Ramos (cell line): ENCODE data around the gene PDE4C.

Experiments used
- in situ Hi-C: fragments of 300-500 bp; cut with MboI; formaldehyde crosslinking; loops from one replicate; pipeline ENCODE4 v1.14.3; 2022; ENCODE audit warnings: low sequenced_read_pairs; ENCODE audit not compliant: unreplicated experiment

PDE4C gene

DNA sequence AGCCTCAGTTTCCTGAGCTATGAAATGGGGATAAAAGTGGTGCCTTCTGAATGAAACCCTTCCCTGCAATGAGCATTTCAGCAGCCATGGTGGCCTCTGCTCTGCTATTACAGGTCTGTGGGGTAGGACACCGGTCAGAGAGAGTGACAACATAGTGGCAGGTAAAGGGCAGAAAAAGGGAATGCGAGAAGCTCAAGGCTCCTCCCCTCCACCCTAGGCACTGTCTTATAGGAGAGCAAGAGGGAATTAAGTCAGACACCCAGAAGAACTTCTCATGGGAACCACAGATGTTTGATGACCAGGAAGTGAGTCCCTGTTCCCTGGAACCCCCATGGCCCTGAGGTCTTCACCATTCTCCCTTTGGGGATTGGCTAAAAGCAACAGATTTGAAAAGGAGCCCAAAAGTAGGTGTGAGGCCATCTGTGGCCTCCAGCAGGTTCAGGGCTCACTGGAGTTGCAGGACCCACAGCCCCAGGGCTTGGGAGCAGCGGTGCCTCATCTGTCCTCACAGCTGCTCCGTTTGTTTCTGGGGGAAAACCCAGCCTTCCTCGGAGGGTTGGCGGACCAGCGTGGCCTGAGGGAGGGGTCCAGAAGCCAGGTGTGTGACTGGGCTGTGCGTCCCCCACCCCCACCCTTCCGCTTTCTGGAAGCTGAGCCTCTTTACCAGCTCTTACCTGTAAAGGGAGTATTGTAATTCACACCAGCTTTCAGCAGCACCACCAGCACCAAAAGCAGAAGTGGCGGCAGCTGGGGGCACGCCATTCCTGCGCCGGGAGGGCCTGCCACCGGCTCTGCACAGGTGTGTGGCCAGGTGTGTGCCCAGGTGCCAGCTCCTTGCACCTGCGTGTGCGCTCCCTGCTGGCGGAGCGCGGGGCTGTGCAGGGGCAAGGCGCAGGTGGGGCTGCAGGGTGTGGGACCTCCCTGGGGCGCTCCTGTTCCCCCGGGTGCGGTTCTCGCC lies 28.6 kb upstream of the PDE4C start:
- in situ Hi-C loops = no loop called here

DNA sequence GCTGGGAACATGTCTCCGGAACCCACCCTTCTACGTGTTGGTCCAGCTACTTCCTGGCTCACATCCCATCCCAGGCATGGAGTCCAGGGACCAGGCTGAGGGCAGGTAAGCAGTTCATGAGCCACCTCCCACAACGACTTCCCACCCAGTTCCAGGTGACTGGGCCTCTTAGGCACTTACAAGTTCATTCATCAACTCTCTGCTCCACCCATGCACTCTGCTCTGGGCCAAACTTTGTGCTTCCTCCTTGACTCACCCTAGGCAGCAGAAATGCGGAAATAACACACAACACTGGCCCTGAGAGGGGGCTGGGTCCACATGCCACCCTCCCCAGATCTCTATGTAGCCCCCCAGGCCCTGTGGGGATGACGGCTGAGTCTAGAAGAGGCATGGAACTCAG lies 27.5 kb upstream of the PDE4C start:
- in situ Hi-C loops = no loop called here

DNA sequence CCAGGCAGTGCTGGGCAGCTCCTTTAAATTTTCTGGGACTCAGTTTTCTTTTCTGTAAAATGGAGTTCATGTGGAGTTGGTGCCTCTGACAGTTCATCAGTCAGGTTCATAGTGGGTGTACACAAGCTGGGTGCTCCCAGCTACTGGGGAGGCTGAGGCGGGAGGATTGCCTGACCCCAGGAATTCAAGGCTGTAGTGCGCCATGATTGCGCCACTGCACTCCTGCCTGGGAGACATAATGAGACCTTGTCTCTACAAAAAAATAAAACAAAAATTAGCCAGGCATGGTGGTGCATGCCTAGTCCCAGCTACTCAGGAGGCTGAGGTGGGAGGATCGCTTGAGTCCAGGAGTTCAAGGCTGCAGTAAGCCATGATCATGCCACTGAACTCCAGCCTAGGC lies 26.9 kb upstream of the PDE4C start:
- in situ Hi-C loops = no loop called here

DNA sequence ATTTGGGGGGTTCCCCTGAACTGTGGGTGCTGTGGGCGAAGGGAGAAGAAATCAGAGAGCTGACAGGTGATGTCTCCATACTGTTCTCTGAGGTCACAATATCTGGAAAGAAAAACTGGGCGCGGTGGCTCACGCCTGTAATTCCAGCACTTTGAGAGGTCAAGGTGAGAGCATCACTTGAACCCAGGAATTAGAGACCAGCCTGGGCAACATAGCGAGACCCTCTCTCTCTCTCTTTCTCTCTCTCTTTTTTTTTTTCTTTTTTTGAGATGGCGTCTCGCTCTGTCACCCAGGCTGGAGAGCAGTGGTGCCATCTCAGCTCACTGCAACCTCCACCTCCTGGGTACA lies 26.1 kb upstream of the PDE4C start:
- in situ Hi-C loops = no loop called here

DNA sequence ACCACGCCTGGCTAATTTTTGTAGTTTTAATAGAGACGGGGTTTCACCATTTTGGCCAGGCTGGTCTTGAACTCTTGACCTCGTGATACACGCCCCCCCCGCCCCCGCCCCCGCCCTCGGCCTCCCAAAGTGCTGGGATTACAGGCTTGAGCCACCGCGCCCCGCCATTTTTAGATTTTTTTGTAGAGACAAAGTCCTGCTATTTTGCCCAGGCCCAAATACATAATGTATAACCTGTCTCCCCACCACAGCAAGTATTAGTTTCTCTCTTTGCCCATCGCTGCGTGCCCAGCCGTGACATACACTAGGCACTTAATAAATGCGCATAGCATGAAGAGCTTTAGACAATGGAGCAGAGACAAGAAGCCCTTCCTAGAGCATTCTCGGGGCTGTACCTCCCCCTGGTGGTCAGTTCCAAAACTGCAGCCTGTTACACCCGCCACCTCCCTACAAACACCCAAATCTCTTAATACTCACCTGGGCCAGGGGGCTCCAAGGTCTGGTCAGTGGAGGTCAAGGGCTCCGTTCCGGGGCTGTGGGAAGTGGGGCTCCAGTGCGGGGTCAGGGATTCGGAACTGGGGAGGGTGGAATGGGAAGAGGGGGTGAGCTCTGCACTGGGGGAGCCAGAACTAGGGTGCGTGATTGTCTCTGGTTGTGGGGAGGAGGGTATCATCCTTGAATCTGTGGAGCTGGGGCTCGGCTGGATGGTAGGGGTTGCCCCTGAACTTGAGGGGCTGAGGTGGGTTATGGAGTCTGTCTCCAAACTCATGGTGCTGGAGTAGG lies 25.5 kb upstream of the PDE4C start:
- in situ Hi-C loops = no loop called here

DNA sequence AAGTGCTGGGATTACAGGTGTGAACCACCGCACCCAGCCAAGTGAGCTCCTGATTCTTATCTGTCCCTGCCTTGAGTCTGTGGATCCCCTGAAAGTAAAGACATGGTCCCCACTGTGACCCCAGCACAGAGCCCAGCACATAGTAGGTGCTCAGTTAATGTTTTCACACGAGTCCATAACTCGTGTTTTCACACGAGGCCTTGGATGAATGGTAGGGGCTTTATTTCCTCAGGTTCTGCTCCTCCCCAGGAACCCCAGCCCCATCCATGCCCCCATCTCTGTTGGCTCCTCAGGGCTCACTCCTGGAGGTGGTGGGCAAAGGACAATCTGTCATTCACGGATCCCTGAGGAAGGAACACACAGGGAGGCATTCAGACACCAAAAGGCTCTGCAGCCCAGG lies 23.6 kb upstream of the PDE4C start:
- in situ Hi-C loops = no loop called here

DNA sequence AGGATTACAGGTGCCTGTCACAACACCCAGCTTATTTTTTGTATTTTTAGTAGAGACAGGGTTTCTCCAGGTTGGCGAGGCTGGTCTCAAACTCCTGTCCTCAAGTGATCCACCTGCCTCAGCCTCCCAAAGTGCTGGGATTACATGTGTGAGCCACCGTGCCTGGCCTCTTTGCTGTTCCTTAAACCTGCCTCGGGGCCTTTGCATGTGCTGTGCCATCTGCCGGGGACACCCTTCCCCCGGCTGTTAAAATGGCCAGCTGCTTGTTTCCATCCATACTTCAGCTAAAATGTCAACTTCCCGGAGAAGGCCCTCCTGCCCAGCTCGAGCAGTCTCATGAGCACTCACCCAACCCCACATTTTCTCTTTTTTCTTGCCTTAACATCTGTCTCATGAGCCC lies 19.1 kb upstream of the PDE4C start:
- in situ Hi-C loops = no loop called here

DNA sequence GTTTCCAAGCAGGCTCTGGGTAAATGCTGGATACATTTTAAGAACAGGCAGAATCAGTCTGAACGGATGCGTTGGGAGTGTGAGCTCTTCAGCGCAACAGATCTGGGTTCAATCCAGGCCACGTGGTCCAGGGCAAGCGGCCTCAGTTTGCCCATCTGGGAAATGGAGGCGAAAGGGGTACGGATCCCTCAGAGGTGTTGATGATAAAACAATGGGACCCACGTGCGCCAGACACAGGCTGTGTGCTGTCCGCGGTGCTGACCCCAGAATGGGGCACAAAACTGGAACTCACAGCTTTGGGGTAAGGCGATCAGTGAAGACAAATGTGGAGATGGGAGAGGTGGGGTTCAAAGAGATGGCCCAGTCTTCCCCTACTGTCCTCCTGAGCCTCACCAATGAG lies 13.1 kb upstream of the PDE4C start:
- in situ Hi-C loops = no loop called here

DNA sequence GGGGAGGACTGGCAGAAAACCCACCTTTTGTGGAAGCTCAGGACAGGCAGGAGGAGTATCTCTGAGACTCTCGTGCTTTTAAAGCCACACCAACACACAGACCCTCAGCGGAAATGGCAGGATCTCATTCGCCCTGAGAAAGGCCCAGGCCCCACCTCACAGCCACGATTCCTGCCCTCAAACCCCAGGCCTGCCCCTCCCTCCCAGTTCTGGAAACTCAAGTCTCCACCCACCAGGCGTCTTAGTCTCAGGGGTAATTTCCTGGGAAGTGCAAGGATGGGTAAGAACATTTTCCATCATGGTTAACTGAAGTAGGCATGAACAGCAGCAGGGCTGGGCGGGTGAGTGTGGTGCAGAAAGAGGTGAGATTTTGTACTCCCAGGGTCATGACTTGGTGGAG lies 8.0 kb upstream of the PDE4C start:
- in situ Hi-C loops = no loop called here

DNA sequence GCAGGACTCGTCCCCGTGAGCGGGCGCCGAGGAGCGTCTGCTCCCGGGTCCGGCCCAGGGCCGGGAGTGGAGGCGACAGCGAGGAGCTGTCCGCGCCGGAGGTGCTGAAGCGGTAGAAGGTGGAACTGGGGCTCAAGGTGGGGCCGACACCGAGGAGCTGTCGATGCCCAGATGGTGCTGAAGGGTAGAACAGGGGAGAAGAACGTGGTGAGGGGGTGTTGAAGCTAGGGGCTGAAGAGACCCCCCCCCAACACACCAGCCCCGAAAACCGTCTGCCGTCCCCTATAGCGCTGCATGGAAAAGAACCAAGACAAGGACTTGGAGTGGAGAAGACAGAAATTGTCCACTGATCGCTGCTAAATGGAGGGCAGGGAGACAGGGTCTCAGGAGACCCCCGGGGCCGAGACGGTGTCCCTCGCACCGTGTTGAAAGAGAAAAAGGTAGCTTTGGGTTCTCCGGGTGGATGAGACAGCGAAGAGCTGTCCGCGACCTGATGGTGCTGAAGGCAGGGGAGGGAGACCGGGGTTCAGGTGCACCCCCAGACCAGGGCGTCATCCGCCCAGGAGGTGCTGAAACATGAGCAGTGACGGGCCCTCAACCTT lies 7.1 kb upstream of the PDE4C start:
- in situ Hi-C loops = no loop called here

DNA sequence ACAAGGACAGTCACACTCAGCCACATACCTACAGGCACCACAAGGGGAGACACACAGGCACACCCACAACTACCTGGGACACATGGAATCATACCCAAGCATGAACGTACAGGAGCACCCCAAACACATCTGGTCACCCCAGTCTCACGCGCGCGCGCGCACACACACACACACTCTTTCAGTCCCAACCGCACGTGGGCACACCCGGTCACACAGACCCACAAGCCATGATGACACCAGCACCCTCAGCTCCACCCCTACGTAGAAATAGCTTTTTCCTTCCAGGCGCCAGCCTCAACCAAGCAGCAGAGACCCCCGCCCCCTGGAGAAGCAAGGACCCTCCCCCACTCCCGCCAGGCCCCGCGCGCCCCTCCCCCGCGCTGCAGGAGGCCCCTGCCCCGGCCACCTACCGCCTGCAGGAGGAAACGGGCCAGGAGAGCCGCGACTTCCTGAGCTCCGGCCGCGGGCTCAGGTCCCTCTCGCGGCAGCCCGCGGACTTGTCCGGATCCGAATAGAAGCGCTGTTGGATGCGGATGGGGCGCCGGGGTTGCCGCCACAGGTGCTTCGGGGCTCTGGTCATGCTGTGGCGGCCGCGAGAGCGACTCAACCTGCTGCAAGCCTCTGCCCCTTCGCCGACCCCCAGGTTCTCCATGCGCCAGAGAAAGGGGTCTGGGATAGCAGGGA lies 6.4 kb upstream of the PDE4C start:
- in situ Hi-C loops = no loop called here

DNA sequence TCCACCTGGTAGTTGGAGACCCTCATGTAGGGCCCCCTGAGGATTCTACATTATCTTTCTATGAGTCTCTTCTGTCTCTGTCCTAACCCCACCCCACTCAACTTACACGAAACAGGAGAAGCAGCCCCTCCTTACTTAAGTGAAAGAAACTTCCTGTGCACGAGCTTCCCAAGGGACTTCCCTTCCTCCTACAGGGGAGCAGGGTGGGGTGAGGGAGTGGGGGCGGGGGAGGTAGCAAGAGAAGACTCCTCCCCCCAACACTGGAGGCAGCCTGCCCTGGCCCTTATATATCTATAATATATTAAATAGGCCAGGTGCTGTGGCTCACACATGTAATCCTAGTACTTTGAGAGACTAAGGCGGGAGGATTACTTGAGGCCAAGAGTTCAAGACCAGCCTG lies 5.5 kb upstream of the PDE4C start:
- in situ Hi-C loops = no loop called here

DNA sequence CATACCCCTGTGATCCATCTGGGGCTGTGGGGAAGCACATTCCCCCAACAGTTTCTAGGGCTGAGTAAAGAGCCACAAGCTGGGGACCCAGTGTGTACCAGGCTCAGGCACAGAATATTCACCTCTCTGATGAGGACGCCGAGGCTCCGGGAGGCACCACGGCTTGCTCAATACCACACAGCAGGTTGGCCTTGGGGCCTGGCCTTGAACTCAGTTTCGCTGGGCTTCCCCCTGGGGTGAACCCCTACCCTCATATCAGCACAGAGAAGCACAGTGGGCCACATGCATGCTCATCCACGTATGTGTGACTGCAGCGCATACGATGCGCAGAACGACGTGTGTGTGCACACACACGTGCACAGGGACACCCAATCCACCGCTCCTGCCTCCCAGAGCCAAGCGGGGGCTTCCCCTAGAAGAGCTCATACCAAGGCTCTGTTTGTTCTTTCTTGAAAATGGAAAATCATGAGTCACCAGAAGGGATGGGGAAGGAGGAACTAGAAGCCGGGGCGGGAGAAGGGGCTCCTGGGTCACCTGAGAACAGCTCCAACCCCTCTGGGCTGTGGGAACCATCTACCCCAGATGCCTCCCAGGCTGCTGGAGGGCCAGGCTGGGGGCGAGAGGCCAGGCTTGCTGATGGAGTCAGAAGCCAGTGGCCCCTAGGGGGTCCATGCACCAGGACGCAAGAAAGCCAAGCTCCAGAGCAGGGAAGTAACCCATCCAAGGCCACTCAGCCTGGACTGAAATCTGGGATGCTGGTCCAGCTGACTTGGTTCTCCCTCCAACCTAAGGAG lies 4.9 kb upstream of the PDE4C start:
- in situ Hi-C loops = no loop called here

DNA sequence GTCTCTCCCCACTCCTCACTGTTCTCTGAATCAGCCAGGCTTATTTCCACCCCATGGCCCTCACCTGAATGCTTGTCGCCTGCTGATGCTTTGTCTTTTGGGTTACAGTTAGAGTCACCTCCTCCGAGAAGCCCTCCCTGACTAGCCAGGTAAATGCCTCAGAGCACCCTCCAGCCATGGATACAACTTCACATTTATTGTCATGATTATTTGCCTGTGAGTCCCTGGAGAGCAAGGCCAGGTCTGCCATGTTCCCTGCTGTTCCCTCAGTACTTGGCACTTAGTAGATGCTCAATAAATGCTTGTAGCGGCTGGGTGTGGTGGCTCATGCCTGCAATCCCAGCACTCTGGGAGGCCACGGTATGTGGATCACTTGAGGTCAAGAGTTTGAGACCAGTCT lies 3.7 kb upstream of the PDE4C start:
- in situ Hi-C loops = no loop called here

DNA sequence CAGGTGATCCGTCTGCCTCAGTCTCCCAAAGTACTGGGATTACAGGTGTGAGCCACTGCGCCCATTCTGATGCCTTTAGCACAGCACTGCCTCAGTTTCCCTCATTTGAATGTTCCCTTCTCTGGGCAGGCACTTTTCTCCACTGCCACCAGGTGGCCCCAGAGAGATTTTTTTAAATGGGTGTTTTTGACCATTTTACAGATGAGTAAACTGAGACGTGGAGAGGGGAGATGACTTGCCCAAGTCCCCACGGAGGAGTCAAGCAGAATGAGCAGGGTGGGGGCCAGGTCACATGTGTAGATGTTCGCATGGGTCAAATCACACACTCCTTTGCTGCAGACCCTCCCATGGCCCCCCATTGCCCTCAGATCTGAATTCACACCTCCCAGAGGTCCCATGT lies 3.2 kb upstream of the PDE4C start:
- in situ Hi-C loops = no loop called here

DNA sequence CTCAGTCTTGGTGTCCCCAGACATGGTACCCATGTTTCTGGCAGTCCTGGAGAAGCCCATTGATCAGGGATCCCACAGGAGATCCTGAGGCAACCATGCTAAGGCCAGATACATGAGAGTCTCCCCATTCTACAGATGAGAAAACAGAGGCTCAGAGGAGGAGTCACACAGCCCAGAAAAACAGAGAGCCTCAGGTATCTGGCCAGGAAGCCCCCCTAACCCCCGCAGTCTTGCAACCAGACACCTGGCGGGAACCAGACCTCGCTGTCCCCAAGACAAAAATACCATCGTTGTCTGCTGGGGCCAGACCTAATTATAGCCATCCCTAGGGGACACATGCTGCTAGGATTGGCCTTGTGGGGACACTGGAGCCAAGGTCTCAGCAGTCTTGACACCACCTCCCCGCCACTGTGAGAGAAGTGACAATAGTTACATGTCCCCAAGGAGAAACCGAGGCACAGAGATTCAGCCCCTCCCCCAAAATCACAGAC lies 1.6 kb upstream of the PDE4C start:
- in situ Hi-C loops = no loop called here

DNA sequence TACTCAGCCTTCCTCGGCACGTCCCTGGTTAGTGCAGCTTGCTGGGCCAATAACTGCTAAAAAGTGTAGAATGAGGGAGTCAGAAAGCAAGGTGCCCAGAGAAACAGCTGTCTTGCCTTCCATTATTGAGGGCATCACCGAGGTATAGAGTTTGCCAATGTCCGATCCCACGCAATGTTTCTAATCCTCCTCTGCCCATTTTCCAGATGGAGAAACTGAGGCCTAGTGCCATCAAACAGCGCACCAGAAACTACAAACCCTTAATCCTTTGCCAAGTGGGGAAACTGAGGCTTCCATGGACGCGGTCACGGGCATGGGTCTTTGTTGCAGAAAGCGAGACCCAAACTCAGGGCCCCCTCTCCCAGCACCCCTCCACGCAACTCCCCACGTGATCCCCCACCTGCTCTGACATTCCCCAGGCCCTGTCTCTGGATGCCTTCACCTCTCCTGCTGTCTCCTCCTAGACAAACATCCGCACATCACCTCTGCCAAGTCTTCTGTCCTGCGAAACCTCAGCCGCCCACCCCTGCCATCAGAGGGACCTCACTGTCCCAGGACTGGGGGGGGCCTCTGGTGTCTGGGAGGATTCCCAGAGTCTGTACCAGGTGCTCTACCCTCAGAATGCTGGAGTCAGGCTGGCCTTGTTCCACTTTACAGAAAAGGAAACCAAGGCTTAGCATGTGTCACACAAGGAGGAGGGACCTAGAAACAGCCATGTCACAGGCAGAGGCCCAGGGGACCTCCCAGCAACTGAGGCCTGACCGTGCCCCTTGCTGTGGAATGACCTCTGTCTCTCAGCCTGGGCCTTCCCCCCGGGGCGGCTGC lies 930 bp upstream of the PDE4C start:
- in situ Hi-C loops = no loop called here

DNA sequence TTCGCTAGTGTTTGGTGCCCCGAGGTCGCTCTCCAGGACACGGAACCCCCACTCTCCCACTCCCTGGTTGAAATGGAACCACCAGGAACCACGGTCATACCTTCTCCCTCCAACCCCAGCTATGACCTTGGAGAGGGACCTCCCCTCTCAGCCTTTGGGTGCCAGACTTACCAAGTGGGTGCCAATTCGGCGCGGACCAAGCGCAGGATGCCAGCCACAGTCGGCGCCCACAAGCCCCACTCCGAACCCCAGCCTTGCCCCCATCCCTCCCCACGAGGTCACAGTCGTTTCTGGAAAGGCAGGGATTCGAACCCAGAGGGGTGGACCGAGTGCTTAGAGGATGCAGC lies 910 bp downstream of the PDE4C start:
- in situ Hi-C loops = no loop called here
